Kidney (tissue), 14 donors: ENCODE measurements around the gene TMEM208. TPM values are rescaled to one million over a fixed set of nuclear protein-coding genes. Genes with fewer than 3 reads are reported as not detected.

Source experiments
- DNase-seq, 5 donors: peaks; one replicate each; pipeline ENCODE4 v3.0.0-alpha.2; 2013 to 2020
- FAIRE-seq: peaks from 2 replicates; lab custom pipeline; 2012; peaks lifted over from hg19 to GRCh38; lab: Jason Lieb, UNC
- H3K27ac ChIP-seq, 2 donors: one replicate each; pipeline ENCODE4 v1.7.0; 2013; ENCODE audit warnings: low read depth in 2 of 2, low read length in 2 of 2, inconsistent platforms in 1 of 2
- H3K27me3 ChIP-seq: one replicate; pipeline ENCODE4 v1.7.1; 2013; ENCODE audit warnings: low read length, inconsistent platforms; ENCODE audit not compliant: control insufficient read depth, insufficient read depth
- H3K36me3 ChIP-seq, 3 donors: one replicate each; pipeline versions ENCODE4 v1.7.0 to v1.7.1; 2013; ENCODE audit warnings: low read length in 3 of 3, control low read depth in 1 of 3, inconsistent platforms in 1 of 3; ENCODE audit not compliant: insufficient read depth in 3 of 3, control insufficient read depth in 2 of 3
- H3K4me1 ChIP-seq, 3 donors: one replicate each; pipeline versions ENCODE4 v1.7.0 to v1.7.1; 2013; ENCODE audit warnings: low read length in 3 of 3, inconsistent platforms in 1 of 3, low read depth in 1 of 3; ENCODE audit not compliant: control insufficient read depth in 2 of 3, insufficient read depth in 2 of 3
- H3K4me3 ChIP-seq, 3 donors: one replicate each; pipeline versions ENCODE4 v1.7.0 to v1.8.1; 2013; ENCODE audit warnings: low read length in 3 of 3, control low read depth in 1 of 3, inconsistent platforms in 1 of 3
- H3K9ac ChIP-seq, 3 donors: one replicate each; pipeline versions ENCODE4 v1.7.0 to v1.7.1; 2013; ENCODE audit warnings: low read length in 3 of 3, control low read depth in 1 of 3, inconsistent platforms in 1 of 3
- H3K9me3 ChIP-seq, 3 donors: one replicate each; pipeline versions ENCODE4 v1.7.0 to v1.7.1; 2013; ENCODE audit warnings: low read length in 3 of 3, control low read depth in 1 of 3, inconsistent platforms in 1 of 3; ENCODE audit not compliant: control insufficient read depth in 2 of 3, insufficient read depth in 1 of 3
- intact Hi-C: fragments of 100-400 bp; cut with DNase I; formaldehyde crosslinking; loops from one replicate; pipeline ENCODE4 v1.11.1; 2022
- polyA plus RNA-seq: library from polyadenylated mRNA; stranded (reverse); fragments of 350-450 nt; fragmentation: Illumina TruSeq; extraction: RNeasy Lipid Tissue Mini Kit (QIAGEN cat#74804); gene quantifications from one replicate; pipeline ENCODE4 v1.2.3, GENCODE V29; 2014; ENCODE audit warnings: low read depth, low replicate concordance; ENCODE audit not compliant: insufficient read depth
- total RNA-seq: library from RNA; stranded (reverse); fragmentation: NEBNext Ultra II Directional; extraction: Animal tissue kit (Norgen Biotek cat#: 25700); gene quantifications from one replicate; pipeline ENCODE4 v1.2.1, GENCODE V29; 2021
- TF ChIP-seq, protein P1 (sequence below): IDR thresholded peaks from 3 replicates; pipeline ENCODE4 v1.5.1; 2012; ENCODE audit warnings: mild to moderate bottlenecking, moderate library complexity, borderline replicate concordance; ENCODE audit not compliant: insufficient read depth; ENCODE audit errors: extremely low read depth
- donor health status: control.
- donor health status: control.
- donor health status: control.
- donor health status: control.
- donor health status: control.
- donor health status: DM: yes; HTN: yes; CAD: no.
- donor health status: Normal renal cell carcinoma (clear cell type).

The TMEM208 gene
- total and polyA plus RNA-seq, 2 donors from 2014 or later = 47.1 to 145 TPM

DNA sequence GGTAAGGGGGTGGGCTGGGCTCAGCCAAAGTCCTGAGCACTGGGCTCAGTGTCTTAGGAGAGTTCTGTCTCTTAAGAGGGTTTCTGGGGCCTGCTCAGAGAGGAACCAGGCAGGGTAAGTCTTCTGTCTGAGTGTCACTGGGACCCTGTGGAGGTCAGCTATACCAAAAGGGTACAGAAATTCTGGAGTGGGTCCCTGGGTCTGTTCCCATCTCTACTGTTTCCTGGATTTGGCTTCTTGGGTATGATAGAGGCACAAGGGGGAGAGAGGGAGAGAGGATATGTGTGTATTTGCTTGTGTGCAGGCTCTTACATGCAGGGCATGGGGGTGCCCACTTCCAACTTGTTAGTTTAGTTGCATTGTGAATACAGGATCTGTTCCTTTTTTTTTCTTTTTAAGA is 33.4 kb upstream of the TMEM208 start:
- FAIRE-seq = no peak
- no peak for DNase-seq
- Histone ChIP-seq H3K27ac (no peak overlapping the region), H3K9ac (peak overlapping the region in 1 of 3 donors; percentile 99), H3K27me3 (no peaks in the 10 kb centered on the region), H3K9me3 (no peaks in the 10 kb centered on the region), H3K4me1 (peaks cover 0 to 49% (median 34%) of the 10 kb centered on the region in 3 donors), H3K36me3 (peaks cover 7 to 48% (median 26%) of the 10 kb centered on the region in 3 donors), H3K4me3 (peak overlapping the region in 1 of 3 donors; percentile 99)
- TF ChIP-seq, protein P1, sequence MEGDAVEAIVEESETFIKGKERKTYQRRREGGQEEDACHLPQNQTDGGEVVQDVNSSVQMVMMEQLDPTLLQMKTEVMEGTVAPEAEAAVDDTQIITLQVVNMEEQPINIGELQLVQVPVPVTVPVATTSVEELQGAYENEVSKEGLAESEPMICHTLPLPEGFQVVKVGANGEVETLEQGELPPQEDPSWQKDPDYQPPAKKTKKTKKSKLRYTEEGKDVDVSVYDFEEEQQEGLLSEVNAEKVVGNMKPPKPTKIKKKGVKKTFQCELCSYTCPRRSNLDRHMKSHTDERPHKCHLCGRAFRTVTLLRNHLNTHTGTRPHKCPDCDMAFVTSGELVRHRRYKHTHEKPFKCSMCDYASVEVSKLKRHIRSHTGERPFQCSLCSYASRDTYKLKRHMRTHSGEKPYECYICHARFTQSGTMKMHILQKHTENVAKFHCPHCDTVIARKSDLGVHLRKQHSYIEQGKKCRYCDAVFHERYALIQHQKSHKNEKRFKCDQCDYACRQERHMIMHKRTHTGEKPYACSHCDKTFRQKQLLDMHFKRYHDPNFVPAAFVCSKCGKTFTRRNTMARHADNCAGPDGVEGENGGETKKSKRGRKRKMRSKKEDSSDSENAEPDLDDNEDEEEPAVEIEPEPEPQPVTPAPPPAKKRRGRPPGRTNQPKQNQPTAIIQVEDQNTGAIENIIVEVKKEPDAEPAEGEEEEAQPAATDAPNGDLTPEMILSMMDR = no peak
- intact Hi-C loops = no loop called here

DNA sequence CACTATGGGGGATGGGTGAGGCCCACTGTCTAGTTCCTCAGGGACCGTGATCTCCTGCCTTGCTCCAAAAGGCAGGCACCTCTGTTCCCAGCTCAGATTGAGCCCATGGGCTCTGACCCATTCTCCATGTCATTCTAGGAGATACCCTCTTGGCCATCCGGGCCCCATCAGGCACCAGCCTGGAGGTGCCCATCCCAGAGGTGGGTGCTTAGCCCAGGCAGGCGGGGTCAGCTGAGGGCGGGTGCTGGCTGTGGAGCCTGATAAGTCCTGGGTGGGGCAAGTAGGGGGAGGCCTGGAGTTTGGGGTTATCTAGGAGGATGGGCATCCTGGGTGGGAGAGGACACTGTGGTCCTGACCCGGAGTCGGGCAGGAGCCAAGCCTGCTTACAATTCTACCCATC is 32.7 kb upstream of the TMEM208 start:
- H3K9me3 ChIP-seq = no peaks in the 10 kb centered on the region
- peaks cover 7 to 48% (median 26%) of the 10 kb centered on the region in 3 donors for H3K36me3 ChIP-seq
- intact Hi-C loops = no loop called here
- H3K27me3 ChIP-seq = no peaks in the 10 kb centered on the region
- no peak overlapping the region for H3K9ac ChIP-seq
- no peak overlapping the region for H3K27ac ChIP-seq
- DNase-seq (no peak), FAIRE-seq (no peak)
- H3K4me3 ChIP-seq = no peak overlapping the region
- peaks cover 0 to 49% (median 35%) of the 10 kb centered on the region in 3 donors for H3K4me1 ChIP-seq
- TF ChIP-seq, protein P1 = no peak

DNA sequence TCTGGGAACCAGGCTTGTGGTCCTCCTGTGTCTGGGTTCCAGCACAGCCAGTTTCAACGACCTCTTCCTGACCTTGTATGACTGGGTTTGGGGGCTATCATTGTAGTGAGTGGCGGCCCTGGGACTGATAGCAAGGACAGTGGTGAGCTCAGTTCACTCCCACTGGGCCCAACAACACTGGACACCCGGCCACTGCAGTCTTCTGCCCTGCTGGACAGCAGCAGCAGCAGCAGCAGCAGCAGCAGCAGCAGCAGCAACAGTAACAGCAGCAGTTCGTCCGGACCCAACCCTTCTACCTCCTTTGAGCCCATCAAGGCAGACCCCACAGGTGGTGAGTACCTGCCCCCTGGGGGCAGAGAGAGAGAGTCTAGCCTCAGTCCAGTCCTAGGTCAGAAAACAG is 31.3 kb upstream of the TMEM208 start:
- no peaks in the 10 kb centered on the region for H3K27me3 ChIP-seq
- H3K9ac ChIP-seq = no peak overlapping the region
- peaks cover 0 to 49% (median 35%) of the 10 kb centered on the region in 3 donors for H3K4me1 ChIP-seq
- H3K36me3 ChIP-seq = peaks cover 7 to 48% (median 26%) of the 10 kb centered on the region in 3 donors
- TF ChIP-seq, protein P1 = no peak
- intact Hi-C loops = no loop called here
- no peak overlapping the region for H3K4me3 ChIP-seq
- no peak overlapping the region for H3K27ac ChIP-seq
- H3K9me3 ChIP-seq = no peaks in the 10 kb centered on the region
- DNase-seq = no peak
- no peak for FAIRE-seq

DNA sequence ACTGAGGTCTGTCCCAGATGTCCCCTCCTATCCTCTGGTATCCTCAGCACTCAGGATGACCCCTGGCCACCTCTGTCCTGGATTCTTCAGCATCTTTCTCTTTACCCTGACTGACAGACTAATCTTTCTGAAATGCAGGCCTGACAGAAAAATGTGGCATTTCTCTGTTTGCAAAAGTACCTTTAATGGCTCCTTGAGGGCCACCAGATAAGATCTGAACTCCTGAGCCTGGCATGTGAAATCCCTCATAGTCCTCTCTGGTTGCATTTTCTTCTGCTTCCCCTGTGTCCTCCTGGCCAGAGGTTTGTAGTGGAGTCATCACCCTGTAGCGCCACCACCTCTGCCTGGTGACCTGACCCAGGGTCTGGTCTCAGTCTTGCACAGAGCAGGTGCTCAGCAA is 30.0 kb upstream of the TMEM208 start:
- no peak overlapping the region for H3K4me3 ChIP-seq
- FAIRE-seq (no peak), DNase-seq (no peak)
- no peaks in the 10 kb centered on the region for H3K27me3 ChIP-seq
- intact Hi-C loops = no loop called here
- H3K4me1 ChIP-seq = peaks cover 0 to 43% (median 35%) of the 10 kb centered on the region in 3 donors
- no peak overlapping the region for H3K9ac ChIP-seq
- TF ChIP-seq, protein P1 = no peak
- H3K27ac ChIP-seq = peak overlapping the region; percentile 16 to 23
- H3K36me3 ChIP-seq = peaks cover 7 to 52% (median 30%) of the 10 kb centered on the region in 3 donors
- H3K9me3 ChIP-seq = no peaks in the 10 kb centered on the region
